Measurements from ENCODE around the gene HLA-DQA1.

The HLA-DQA1 gene

GRCh38 chr6:32666420-32667300 lies 29.5 kb downstream of the HLA-DQA1 start, which contains the start of gene HLA-DQB1:
Gene HLA-DQB1, minus strand, starts transcription at chr6:32666657. Its CDS starts 50 bp downstream, at chr6:32666607.
- TF ChIP-seq FOXP2 (optimal IDR thresholded peaks at IDR 0.05; ENCODE audit: borderline replicate concordance, extremely low read depth, extremely low read length, insufficient read depth) = no peak
- no peak for TF ChIP-seq POLR2AphosphoS5 (IDR thresholded peaks at IDR 0.05; ENCODE audit: low read depth, low read length)
- no peak for TF ChIP-seq REST (IDR thresholded peaks at IDR 0.05; ENCODE audit: insufficient read depth in 1 of 2, low read depth in 2 of 2, low read length in 2 of 2)
- no peak for TF ChIP-seq SIN3A (IDR thresholded peaks at IDR 0.05; ENCODE audit: borderline replicate concordance, insufficient read depth, low read length)
- TF ChIP-seq TAF1 (IDR thresholded peaks at IDR 0.05; ENCODE audit: borderline replicate concordance, insufficient read depth, low read length) = no peak

- no peak for TF ChIP-seq TAF1 (IDR thresholded peaks at IDR 0.05; ENCODE audit: borderline replicate concordance, insufficient read depth, low read length)
- TF ChIP-seq SIN3A (IDR thresholded peaks at IDR 0.05; ENCODE audit: borderline replicate concordance, insufficient read depth, low read length) = no peak
- no peak for TF ChIP-seq REST (IDR thresholded peaks at IDR 0.05; ENCODE audit: insufficient read depth in 1 of 2, low read depth in 2 of 2, low read length in 2 of 2)
- TF ChIP-seq FOXP2 (optimal IDR thresholded peaks at IDR 0.05; ENCODE audit: borderline replicate concordance, extremely low read depth, extremely low read length, insufficient read depth) = no peak
- no peak for TF ChIP-seq POLR2AphosphoS5 (IDR thresholded peaks at IDR 0.05; ENCODE audit: low read depth, low read length)
These were observed 31.1 kb downstream of the HLA-DQA1 start for GRCh38 chr6:32668226-32668747.

GRCh38 chr6:32669240-32669639 lies 32.0 kb downstream of the HLA-DQA1 start:
- TF ChIP-seq POLR2AphosphoS5 (IDR thresholded peaks at IDR 0.05; ENCODE audit: low read depth, low read length) = no peak
- TF ChIP-seq TAF1 (IDR thresholded peaks at IDR 0.05; ENCODE audit: borderline replicate concordance, insufficient read depth, low read length) = no peak
- no peak for TF ChIP-seq SIN3A (IDR thresholded peaks at IDR 0.05; ENCODE audit: borderline replicate concordance, insufficient read depth, low read length)
- no peak for TF ChIP-seq FOXP2 (optimal IDR thresholded peaks at IDR 0.05; ENCODE audit: borderline replicate concordance, extremely low read depth, extremely low read length, insufficient read depth)
- TF ChIP-seq REST (IDR thresholded peaks at IDR 0.05; ENCODE audit: insufficient read depth in 1 of 2, low read depth in 2 of 2, low read length in 2 of 2) = no peak

GRCh38 chr6:32669893-32670292 lies 32.7 kb downstream of the HLA-DQA1 start:
- TF ChIP-seq TAF1 (IDR thresholded peaks at IDR 0.05; ENCODE audit: borderline replicate concordance, insufficient read depth, low read length) (no peak), REST (IDR thresholded peaks at IDR 0.05; ENCODE audit: insufficient read depth in 1 of 2, low read depth in 2 of 2, low read length in 2 of 2) (no peak), FOXP2 (optimal IDR thresholded peaks at IDR 0.05; ENCODE audit: borderline replicate concordance, extremely low read depth, extremely low read length, insufficient read depth) (no peak), POLR2AphosphoS5 (IDR thresholded peaks at IDR 0.05; ENCODE audit: low read depth, low read length) (no peak), SIN3A (IDR thresholded peaks at IDR 0.05; ENCODE audit: borderline replicate concordance, insufficient read depth, low read length) (no peak)

Data from PFSK-1 (cell line).